T-cell (primary cell): ENCODE data around the gene MARCHF4. TPM values are rescaled to one million over a fixed set of nuclear protein-coding genes. Genes with fewer than 3 reads are reported as not detected.
"Not testable (repeated sequence)": the region's sequence is repeated elsewhere in the genome, so short reads cannot be mapped to it uniquely, and the experiment has no call there.

ENCODE experiments used
- ATAC-seq, 4 experiments: fragments of 200-7000 bp in 3 of 4; fragments of 150-1000 bp in 1 of 4; cut with Tn5 transposase; replicated peaks in 1 of 4; 1 replicate in 3 of 4; 2 replicates in 1 of 4; pipeline ENCODE4 v1.10.0; 2021; ENCODE audit warnings: moderate library complexity in 3 of 4, mild to moderate bottlenecking in 2 of 4, moderate number of reproducible peaks in 1 of 4
- CTCF ChIA-PET, 2 donors: fragments of 300-600 bp; sonication (Branson Sonifier 250); formaldehyde crosslinking; loops; one replicate each; lab custom pipeline; 2022; ENCODE audit warnings: antibody characterized with exemption in 2 of 2; lab: Charles Lee
- POLR2A ChIA-PET, 2 donors: fragments of 300-600 bp; sonication (Branson Sonifier 250); formaldehyde crosslinking; loops; one replicate each; lab custom pipeline; 2022; ENCODE audit warnings: antibody characterized with exemption in 2 of 2; lab: Charles Lee
- DNase-seq, 35 experiments: peaks; one replicate each; pipeline versions ENCODE4 v3.0.0 to v3.0.0-alpha.2; 2013 to 2023
- H3K27ac ChIP-seq: one replicate; pipeline ENCODE4 v1.5.1; 2013; ENCODE audit warnings: low read length
- H3K27me3 ChIP-seq, 2 experiments: replicated peaks in 1 of 2; 1 replicate in 1 of 2; 2 replicates in 1 of 2; pipeline versions ENCODE4 v1.6.1 to v1.7.0; 2013; ENCODE audit warnings: low read length in 1 of 2, mixed read lengths in 1 of 2; ENCODE audit not compliant: control insufficient read depth in 2 of 2, insufficient read depth in 2 of 2; ENCODE audit errors: extremely low read depth in 1 of 2
- H3K36me3 ChIP-seq, 2 donors: 1 replicate in 1 of 2; 2 replicates in 1 of 2; pipeline versions ENCODE4 v1.6.1 to v1.7.0; 2013; ENCODE audit warnings: low read length in 1 of 2; ENCODE audit not compliant: control insufficient read depth in 2 of 2, insufficient read depth in 1 of 2; ENCODE audit errors: extremely low read depth in 1 of 2
- H3K4me1 ChIP-seq, 2 experiments: 1 replicate in 1 of 2; 2 replicates in 1 of 2; pipeline versions ENCODE4 v1.6.1 to v1.7.0; 2013; ENCODE audit warnings: low read length in 2 of 2, mixed read lengths in 1 of 2; ENCODE audit not compliant: insufficient read depth in 2 of 2, control insufficient read depth in 1 of 2; ENCODE audit errors: extremely low read depth in 1 of 2
- H3K4me3 ChIP-seq, 2 donors: 1 replicate in 1 of 2; 2 replicates in 1 of 2; pipeline versions ENCODE4 v1.5.1 to v1.7.0; 2013; ENCODE audit warnings: mild to moderate bottlenecking in 2 of 2, low read length in 1 of 2, moderate library complexity in 1 of 2; ENCODE audit not compliant: control insufficient read depth in 1 of 2; ENCODE audit errors: extremely low read depth in 1 of 2
- H3K9me3 ChIP-seq: 2 replicates; pipeline ENCODE4 v1.7.0; 2013
- H3K27ac Mint-ChIP-seq, 2 donors: one replicate each; pipeline ENCODE4 v1.8.0; 2020 to 2021; ENCODE audit warnings: mild to moderate bottlenecking in 2 of 2, mixed read lengths in 2 of 2
- H3K27me3 Mint-ChIP-seq, 2 donors: one replicate each; pipeline ENCODE4 v1.8.0; 2021 to 2022; ENCODE audit warnings: mixed read lengths in 2 of 2
- H3K36me3 Mint-ChIP-seq: one replicate; pipeline ENCODE4 v1.8.0; 2021; ENCODE audit warnings: mixed read lengths
- H3K4me1 Mint-ChIP-seq, 3 donors: one replicate each; pipeline ENCODE4 v1.8.0; 2020 to 2022; ENCODE audit warnings: mixed read lengths in 3 of 3, mild to moderate bottlenecking in 1 of 3
- H3K4me3 Mint-ChIP-seq, 3 donors: one replicate each; pipeline ENCODE4 v1.8.0; 2020 to 2022; ENCODE audit warnings: mild to moderate bottlenecking in 3 of 3, mixed read lengths in 3 of 3, moderate library complexity in 3 of 3
- H3K9me3 Mint-ChIP-seq, 3 donors: one replicate each; pipeline ENCODE4 v1.8.0; 2020 to 2022; ENCODE audit warnings: mixed read lengths in 3 of 3
- WGBS: methylation state at CpG from one replicate; pipeline ENCODE4 v1.1.5; 2013; ENCODE audit warnings: missing lambda C conversion rate; ENCODE audit not compliant: insufficient coverage; 5-methylcytosine and 5-hydroxymethylcytosine counted together
- total RNA-seq, 35 experiments: library from RNA in 6 of 35; stranded (reverse) in 6 of 35; fragments of 120-200 nt in 1 of 35; gene quantifications; one replicate each; pipeline versions ENCODE4 v1.2.1 to v1.2.4 and lab custom pipeline; 2013 to 2026

MARCHF4 gene
- total RNA-seq, 5 donors from 2014 or later (not counting 1 experiment from before 2014, with no cell fraction given): not detected

DNA sequence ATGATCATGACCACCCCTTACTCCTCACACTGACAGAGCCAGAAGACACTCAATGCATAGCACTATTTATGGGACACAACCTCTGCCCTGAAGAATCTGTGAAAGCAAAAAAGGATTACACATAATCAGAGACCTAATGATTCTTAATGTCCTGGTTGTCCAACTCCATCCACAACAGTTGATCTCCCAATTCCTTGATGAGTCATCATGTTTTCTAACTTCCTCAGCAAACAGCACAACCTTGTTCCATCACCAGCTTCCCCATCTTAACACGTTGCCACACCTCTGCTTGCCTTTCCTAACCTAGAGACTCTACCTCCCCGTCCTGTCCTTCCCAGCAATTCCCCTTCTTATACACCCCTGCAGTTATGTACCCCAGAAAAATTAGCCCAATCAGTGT is 13.2 kb upstream of the MARCHF4 start:
- Histone ChIP-seq H3K4me1 (peaks cover 9 to 10% of the 10 kb centered on the region in 2 experiments), H3K4me3 (no peak overlapping the region), H3K27ac (no peak overlapping the region), H3K9me3 (no peaks in the 10 kb centered on the region), H3K36me3 (no peaks in the 10 kb centered on the region), H3K27me3 (no peaks in the 10 kb centered on the region)
- DNase-seq: no peak
- Mint-ChIP-seq H3K9me3 (no peaks in the 10 kb centered on the region), H3K36me3 (no peaks in the 10 kb centered on the region), H3K27ac (no peak overlapping the region), H3K4me1 (peaks cover 14 to 18% (median 16%) of the 10 kb centered on the region in 3 donors), H3K4me3 (no peak overlapping the region), H3K27me3 (peaks cover 0 to 4% of the 10 kb centered on the region in 2 donors)
- ATAC-seq: no peak
- CTCF ChIA-PET: no interaction called here
- POLR2A ChIA-PET: interaction anchor here in 1 of 2 donors (0.6 kb wide), 1 partner anchor 58 kb away, joined by 4 read pairs; no protein-coding TSS in a partner anchor
- WGBS: 83% methylated on average over 1 of the region's 2 CpGs

DNA sequence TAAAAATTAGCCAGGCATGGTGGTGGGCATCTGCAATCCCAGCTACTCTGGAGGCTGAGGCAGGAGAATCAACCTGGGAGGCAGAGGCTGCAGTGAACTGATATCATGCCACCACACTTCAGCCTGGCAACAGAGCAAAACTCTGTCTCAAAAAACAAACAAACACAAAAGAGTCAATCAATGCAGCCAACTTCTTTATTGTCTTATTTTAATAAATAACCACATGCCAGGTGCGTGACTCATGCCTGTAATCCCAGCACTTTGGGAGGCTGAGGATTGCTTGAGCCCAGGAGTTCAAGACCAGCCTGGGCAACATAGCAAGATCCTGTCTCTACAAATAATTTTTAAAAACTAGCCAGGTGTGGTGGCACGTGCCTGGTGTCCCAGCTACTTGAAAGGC is 12.1 kb upstream of the MARCHF4 start:
- not testable (repeated sequence) for ATAC-seq, H3K27me3 Mint-ChIP-seq

GRCh38 chr2:216379977-216380376 is 7.7 kb upstream of the MARCHF4 start:
- peaks cover 0 to 3% (median 0%) of the 10 kb centered on the region in 3 donors for H3K9me3 Mint-ChIP-seq
- ATAC-seq (no peak), DNase-seq (no peak)
- no peaks in the 10 kb centered on the region for H3K4me1 ChIP-seq
- peaks cover 0 to 4% of the 10 kb centered on the region in 2 experiments for H3K27me3 ChIP-seq
- H3K36me3 ChIP-seq: no peaks in the 10 kb centered on the region
- H3K27me3 Mint-ChIP-seq: no peaks in the 10 kb centered on the region
- POLR2A ChIA-PET: no interaction called here
- no CpG with 5 or more reads among the region's 5 CpGs for WGBS
- H3K27ac ChIP-seq: no peak overlapping the region
- CTCF ChIA-PET: interaction anchor here in 1 of 2 donors (0.9 kb wide), 1 partner anchor 22 kb away, joined by 4 read pairs; no protein-coding TSS in a partner anchor
- H3K27ac Mint-ChIP-seq: no peak overlapping the region
- H3K4me3 ChIP-seq: no peak overlapping the region
- no peaks in the 10 kb centered on the region for H3K36me3 Mint-ChIP-seq
- no peaks in the 10 kb centered on the region for H3K4me1 Mint-ChIP-seq
- H3K9me3 ChIP-seq: no peaks in the 10 kb centered on the region
- no peak overlapping the region for H3K4me3 Mint-ChIP-seq

More for the DNA sequence above, 12.1 kb upstream of the MARCHF4 start:
- H3K4me3 ChIP-seq, POLR2A ChIA-PET, H3K36me3 Mint-ChIP-seq, H3K36me3 ChIP-seq, H3K27ac Mint-ChIP-seq, H3K9me3 Mint-ChIP-seq, H3K4me3 Mint-ChIP-seq, DNase-seq, H3K27ac ChIP-seq, H3K9me3 ChIP-seq, H3K27me3 ChIP-seq: not testable (repeated sequence)
- peaks cover 14 to 18% (median 16%) of the 10 kb centered on the region in 3 donors for H3K4me1 Mint-ChIP-seq
- CTCF ChIA-PET: interaction anchor here in 1 of 2 donors (0.6 kb wide), 1 partner anchor 20 kb away, joined by 4 read pairs; no protein-coding TSS in a partner anchor
- 74% methylated on average over 2 of the region's 2 CpGs for WGBS
- H3K4me1 ChIP-seq: peaks cover 9 to 10% of the 10 kb centered on the region in 2 experiments

- POLR2A ChIA-PET: interaction anchor here in 1 of 2 donors (0.6 kb wide), 1 partner anchor 798 kb away, joined by 7 read pairs; no protein-coding TSS in a partner anchor
- H3K4me3 Mint-ChIP-seq: no peak overlapping the region
Measured at GRCh38 chr2:216375286-216375685, 3.0 kb upstream of the MARCHF4 start.

GRCh38 chr2:216373896-216374295 is 1.6 kb upstream of the MARCHF4 start:
- H3K4me1 ChIP-seq: peaks cover 5 to 17% of the 10 kb centered on the region in 2 experiments
- no peak overlapping the region for H3K4me3 ChIP-seq
- POLR2A ChIA-PET: no interaction called here
- peaks cover 17 to 24% (median 23%) of the 10 kb centered on the region in 3 donors for H3K4me1 Mint-ChIP-seq
- H3K27ac Mint-ChIP-seq: no peak overlapping the region
- peaks cover 8 to 35% of the 10 kb centered on the region in 2 experiments for H3K27me3 ChIP-seq
- H3K9me3 Mint-ChIP-seq: peaks cover 0 to 6% (median 0%) of the 10 kb centered on the region in 3 donors
- ATAC-seq: no peak
- H3K9me3 ChIP-seq: no peaks in the 10 kb centered on the region
- H3K27me3 Mint-ChIP-seq: peaks cover 38 to 41% of the 10 kb centered on the region in 2 donors
- H3K27ac ChIP-seq: no peak overlapping the region
- no peak for DNase-seq
- no peak overlapping the region for H3K4me3 Mint-ChIP-seq
- no peaks in the 10 kb centered on the region for H3K36me3 ChIP-seq
- CTCF ChIA-PET: no interaction called here
- H3K36me3 Mint-ChIP-seq: no peaks in the 10 kb centered on the region

More at GRCh38 chr2:216375286-216375685, 3.0 kb upstream of the MARCHF4 start:
- Mint-ChIP-seq H3K27ac (no peak overlapping the region), H3K9me3 (peaks cover 0 to 6% (median 0%) of the 10 kb centered on the region in 3 donors), H3K36me3 (no peaks in the 10 kb centered on the region), H3K27me3 (peaks cover 30% of the 10 kb centered on the region in 2 donors), H3K4me1 (peaks cover 17 to 24% (median 20%) of the 10 kb centered on the region in 3 donors)
- Histone ChIP-seq H3K4me1 (peaks cover 5 to 17% of the 10 kb centered on the region in 2 experiments), H3K4me3 (no peak overlapping the region), H3K27me3 (peaks cover 8 to 26% of the 10 kb centered on the region in 2 experiments), H3K9me3 (no peaks in the 10 kb centered on the region), H3K27ac (no peak overlapping the region), H3K36me3 (no peaks in the 10 kb centered on the region)
- no peak for ATAC-seq
- CTCF ChIA-PET: no interaction called here
- WGBS: no CpG with 5 or more reads among the region's 1 CpG
- no peak for DNase-seq

DNA sequence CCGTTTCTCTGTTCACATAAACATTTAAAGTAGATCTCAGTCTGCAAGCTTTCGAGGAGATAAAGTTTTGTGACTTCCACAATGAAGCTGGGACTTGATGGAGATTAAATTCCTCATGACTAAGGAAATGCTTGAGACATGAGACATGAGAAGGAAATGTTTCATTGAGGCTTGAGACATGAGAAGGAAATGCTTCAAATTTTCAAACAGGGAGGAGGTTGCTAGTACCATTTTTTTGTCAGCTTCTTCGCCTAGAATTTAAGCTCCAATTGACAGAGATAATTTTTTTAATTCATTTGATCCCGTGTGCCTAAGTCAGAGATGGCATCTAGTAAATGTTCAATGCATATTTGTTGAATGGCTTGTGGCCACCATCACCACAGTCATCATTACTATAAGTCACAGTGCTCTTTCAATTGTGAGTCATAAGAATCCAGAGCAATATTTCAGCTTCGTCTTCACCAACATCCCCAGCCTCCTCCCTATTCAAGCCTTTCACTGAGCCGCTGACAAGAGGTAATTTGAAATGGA is 543 bp upstream of the MARCHF4 start:
- H3K4me3 Mint-ChIP-seq: peak overlapping the region in 1 of 3 donors; percentile 68
- H3K27ac Mint-ChIP-seq: no peak overlapping the region
- no peak for DNase-seq
- ChIA-PET POLR2A (no interaction called here), CTCF (interaction anchor here in 1 of 2 donors (0.6 to 1.8 kb wide), 2 partner anchors 24 to 29 kb away, joined by 3 to 4 read pairs; no protein-coding TSS in a partner anchor)
- peaks cover 0 to 3% (median 0%) of the 10 kb centered on the region in 3 donors for H3K9me3 Mint-ChIP-seq
- H3K27ac ChIP-seq: no peak overlapping the region
- no peaks in the 10 kb centered on the region for H3K36me3 ChIP-seq
- peaks cover 17 to 24% (median 23%) of the 10 kb centered on the region in 3 donors for H3K4me1 Mint-ChIP-seq
- no peak overlapping the region for H3K4me3 ChIP-seq
- WGBS: 0% methylated on average over 1 of the region's 6 CpGs
- peaks cover 10 to 39% of the 10 kb centered on the region in 2 experiments for H3K27me3 ChIP-seq
- no peaks in the 10 kb centered on the region for H3K9me3 ChIP-seq
- H3K4me1 ChIP-seq: peaks cover 5 to 17% of the 10 kb centered on the region in 2 experiments
- ATAC-seq: no peak
- H3K27me3 Mint-ChIP-seq: peaks cover 47 to 50% of the 10 kb centered on the region in 2 donors
- no peaks in the 10 kb centered on the region for H3K36me3 Mint-ChIP-seq
